A549 (cell line): ENCODE measurements around the gene ERGIC1.

ENCODE experiments used
- EP300 ChIP-seq, 2 experiments: fragments of >200 bp; sonication (Bioruptor Twin); formaldehyde crosslinking; IDR thresholded peaks; 2 replicates in 1 of 2; 3 replicates in 1 of 2; pipeline ENCODE4 v1.6.1; 2016 to 2017
- MAX ChIP-seq: IDR thresholded peaks from 2 replicates; pipeline ENCODE4 v1.6.1; 2012
- MAZ ChIP-seq: fragments of 150-350 bp; IDR thresholded peaks from 2 replicates; pipeline ENCODE4 v1.6.1; 2014; ENCODE audit warnings: antibody characterized with exemption, low read depth, low read length, borderline replicate concordance
- POLR2A ChIP-seq: IDR thresholded peaks from 2 replicates; pipeline ENCODE4 v1.6.1; 2012; ENCODE audit warnings: mild to moderate bottlenecking, low read length
- TF ChIP-seq, protein P1 (sequence below): fragments of >200 bp; sonication (Bioruptor Twin); formaldehyde crosslinking; IDR thresholded peaks from 3 replicates; pipeline ENCODE4 v1.5.1; 2016

DNA sequence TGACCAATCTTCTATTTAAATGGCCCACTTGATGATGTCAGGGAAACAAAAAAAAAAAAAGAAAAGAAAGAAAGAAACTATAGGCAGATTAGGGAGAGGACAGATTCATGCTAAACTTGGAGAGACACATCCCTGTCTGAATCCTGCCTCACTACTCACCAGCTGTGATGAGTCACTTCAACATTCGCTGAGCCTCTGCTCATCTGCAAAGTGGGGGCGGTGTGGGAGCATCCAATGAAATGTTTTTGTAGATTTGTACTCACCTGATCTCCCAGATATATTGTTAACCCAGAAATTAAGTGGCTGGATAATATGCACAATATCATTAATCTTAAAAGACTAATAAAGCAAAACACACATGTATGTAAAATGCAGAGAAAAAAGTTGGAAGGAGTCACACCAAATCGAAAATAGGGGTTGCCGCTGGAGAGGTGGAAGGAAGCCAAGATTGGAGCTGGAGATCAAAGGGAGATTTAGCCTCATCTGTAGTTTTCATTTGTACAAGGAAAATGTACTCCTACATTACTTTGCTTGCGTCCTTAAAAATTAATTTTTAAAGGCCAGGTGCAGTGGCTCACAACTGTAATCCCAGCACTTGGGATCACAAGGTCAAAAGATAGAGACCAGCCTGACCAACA, 17.0 kb upstream of the ERGIC1 start:
- TF ChIP-seq MAX (no peak), EP300 (IDR thresholded peaks at IDR 0.05) (no peak), MAZ (no peak), POLR2A (no peak)
- TF ChIP-seq, protein P1, sequence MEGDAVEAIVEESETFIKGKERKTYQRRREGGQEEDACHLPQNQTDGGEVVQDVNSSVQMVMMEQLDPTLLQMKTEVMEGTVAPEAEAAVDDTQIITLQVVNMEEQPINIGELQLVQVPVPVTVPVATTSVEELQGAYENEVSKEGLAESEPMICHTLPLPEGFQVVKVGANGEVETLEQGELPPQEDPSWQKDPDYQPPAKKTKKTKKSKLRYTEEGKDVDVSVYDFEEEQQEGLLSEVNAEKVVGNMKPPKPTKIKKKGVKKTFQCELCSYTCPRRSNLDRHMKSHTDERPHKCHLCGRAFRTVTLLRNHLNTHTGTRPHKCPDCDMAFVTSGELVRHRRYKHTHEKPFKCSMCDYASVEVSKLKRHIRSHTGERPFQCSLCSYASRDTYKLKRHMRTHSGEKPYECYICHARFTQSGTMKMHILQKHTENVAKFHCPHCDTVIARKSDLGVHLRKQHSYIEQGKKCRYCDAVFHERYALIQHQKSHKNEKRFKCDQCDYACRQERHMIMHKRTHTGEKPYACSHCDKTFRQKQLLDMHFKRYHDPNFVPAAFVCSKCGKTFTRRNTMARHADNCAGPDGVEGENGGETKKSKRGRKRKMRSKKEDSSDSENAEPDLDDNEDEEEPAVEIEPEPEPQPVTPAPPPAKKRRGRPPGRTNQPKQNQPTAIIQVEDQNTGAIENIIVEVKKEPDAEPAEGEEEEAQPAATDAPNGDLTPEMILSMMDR: no peak
